ENCODE measurements around the gene SI.

DNA sequence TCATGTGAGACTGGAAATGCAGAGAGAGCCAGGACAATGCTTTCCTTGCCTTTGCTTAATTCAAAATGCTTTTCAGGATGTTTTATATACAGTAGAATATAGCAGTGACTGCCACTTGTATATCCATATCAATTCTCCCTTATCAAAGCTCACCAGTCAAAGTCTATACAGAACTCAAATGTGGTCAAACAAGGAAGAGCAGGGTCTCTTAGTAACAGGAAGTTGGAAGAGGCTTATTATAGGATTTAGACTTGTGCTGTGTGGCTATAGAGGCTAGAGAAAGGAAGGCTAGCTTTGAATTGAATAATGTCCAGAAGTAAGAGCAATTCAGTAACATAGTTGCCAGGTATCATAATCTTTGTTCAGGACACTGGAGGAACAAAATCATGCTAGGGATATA is 4.4 kb upstream of the SI start:
- TF ChIP-seq GATA2 (IDR thresholded peaks at IDR 0.05; ENCODE audit: low read depth, low read length) (no peak), GATA3 (IDR thresholded peaks at IDR 0.05; ENCODE audit: low read depth, low read length) (no peak)

All from SH-SY5Y (cell line).